ENCODE data around the gene MEN1.

The MEN1 gene

GRCh38 chr11:64839335-64839734 lies 29.0 kb upstream of the MEN1 start:
- no peaks in the 10 kb centered on the region for H3K9me2 ChIP-seq (ENCODE audit: low read depth, low read length)
- H3K27ac ChIP-seq (ENCODE audit: low read depth, low read length, poor library complexity, severe bottlenecking): no peak overlapping the region
- no peak overlapping the region for H3K9ac ChIP-seq (ENCODE audit: low read length)
- H3K4me2 ChIP-seq (ENCODE audit: low read length): no peak overlapping the region
- TF ChIP-seq EZH2 (IDR thresholded peaks at IDR 0.05; ENCODE audit: borderline replicate concordance, low read length): no peak
- TF ChIP-seq, protein P1, sequence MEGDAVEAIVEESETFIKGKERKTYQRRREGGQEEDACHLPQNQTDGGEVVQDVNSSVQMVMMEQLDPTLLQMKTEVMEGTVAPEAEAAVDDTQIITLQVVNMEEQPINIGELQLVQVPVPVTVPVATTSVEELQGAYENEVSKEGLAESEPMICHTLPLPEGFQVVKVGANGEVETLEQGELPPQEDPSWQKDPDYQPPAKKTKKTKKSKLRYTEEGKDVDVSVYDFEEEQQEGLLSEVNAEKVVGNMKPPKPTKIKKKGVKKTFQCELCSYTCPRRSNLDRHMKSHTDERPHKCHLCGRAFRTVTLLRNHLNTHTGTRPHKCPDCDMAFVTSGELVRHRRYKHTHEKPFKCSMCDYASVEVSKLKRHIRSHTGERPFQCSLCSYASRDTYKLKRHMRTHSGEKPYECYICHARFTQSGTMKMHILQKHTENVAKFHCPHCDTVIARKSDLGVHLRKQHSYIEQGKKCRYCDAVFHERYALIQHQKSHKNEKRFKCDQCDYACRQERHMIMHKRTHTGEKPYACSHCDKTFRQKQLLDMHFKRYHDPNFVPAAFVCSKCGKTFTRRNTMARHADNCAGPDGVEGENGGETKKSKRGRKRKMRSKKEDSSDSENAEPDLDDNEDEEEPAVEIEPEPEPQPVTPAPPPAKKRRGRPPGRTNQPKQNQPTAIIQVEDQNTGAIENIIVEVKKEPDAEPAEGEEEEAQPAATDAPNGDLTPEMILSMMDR (IDR thresholded peaks at IDR 0.05; ENCODE audit: low read length): no peak
- no peaks in the 10 kb centered on the region for H3F3A ChIP-seq (ENCODE audit: insufficient read depth, low read length)
- no peak overlapping the region for H2AFZ ChIP-seq (ENCODE audit: low read length)
- H3K27me3 ChIP-seq (ENCODE audit: insufficient read depth, low read length): no peaks in the 10 kb centered on the region
- H3K36me3 ChIP-seq (ENCODE audit: insufficient read depth, low read length): peaks cover 27% of the 10 kb centered on the region
- H3K4me1 ChIP-seq (ENCODE audit: insufficient read depth, low read length, severe bottlenecking): peaks cover 13% of the 10 kb centered on the region
- H3K4me3 ChIP-seq (ENCODE audit: low read depth, low read length, poor library complexity, severe bottlenecking): no peak overlapping the region
- H3K79me2 ChIP-seq (ENCODE audit: insufficient read depth, low read length): no peaks in the 10 kb centered on the region
- no peaks in the 10 kb centered on the region for H3K9me3 ChIP-seq (ENCODE audit: low read length)
- H4K20me1 ChIP-seq (ENCODE audit: insufficient read depth, low read length): no peaks in the 10 kb centered on the region

DNA sequence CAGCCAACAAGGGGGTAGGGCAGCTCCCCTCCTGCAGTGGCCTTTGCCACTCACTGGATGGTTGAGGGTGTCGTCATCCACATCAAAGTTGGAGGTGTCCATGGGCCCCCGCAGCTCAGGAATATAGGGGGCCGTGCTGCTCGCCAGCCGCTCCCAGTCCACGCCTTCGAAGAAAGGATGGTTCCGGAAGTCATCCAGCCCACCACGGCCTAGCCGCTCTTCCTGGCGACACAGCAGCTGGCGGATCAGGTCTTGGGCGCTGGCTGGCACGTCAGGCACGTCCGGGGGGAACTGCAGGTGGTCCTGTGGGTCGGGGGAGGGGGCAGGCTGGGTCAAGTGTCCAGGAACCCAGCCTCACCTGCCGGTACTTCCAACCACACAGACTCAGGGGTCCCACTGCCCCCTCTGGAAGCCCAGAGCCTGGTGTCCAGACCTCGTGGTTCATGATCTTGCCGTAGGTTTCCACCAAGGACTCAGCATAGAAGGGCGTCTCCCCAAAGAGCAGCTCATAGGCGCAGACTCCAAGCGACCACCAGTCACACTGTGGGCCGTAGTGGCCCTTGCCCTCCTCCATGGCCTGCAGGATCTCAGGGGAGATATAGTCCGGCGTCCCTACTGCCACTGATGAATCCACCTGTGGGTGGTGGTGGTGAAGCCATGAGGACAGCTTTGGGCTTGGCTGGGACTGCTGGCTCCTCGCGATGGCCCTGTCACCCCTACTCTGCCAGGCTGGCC lies 28.4 kb upstream of the MEN1 start:
- no peaks in the 10 kb centered on the region for H3K9me2 ChIP-seq (ENCODE audit: low read depth, low read length)
- H4K20me1 ChIP-seq (ENCODE audit: insufficient read depth, low read length): no peaks in the 10 kb centered on the region
- H3K79me2 ChIP-seq (ENCODE audit: insufficient read depth, low read length): no peaks in the 10 kb centered on the region
- no peak overlapping the region for H2AFZ ChIP-seq (ENCODE audit: low read length)
- H3F3A ChIP-seq (ENCODE audit: insufficient read depth, low read length): no peaks in the 10 kb centered on the region
- TF ChIP-seq EZH2 (IDR thresholded peaks at IDR 0.05; ENCODE audit: borderline replicate concordance, low read length): no peak
- TF ChIP-seq, protein P1 (IDR thresholded peaks at IDR 0.05; ENCODE audit: low read length): no peak
- peaks cover 30% of the 10 kb centered on the region for H3K36me3 ChIP-seq (ENCODE audit: insufficient read depth, low read length)
- H3K4me1 ChIP-seq (ENCODE audit: insufficient read depth, low read length, severe bottlenecking): peaks cover 11% of the 10 kb centered on the region
- no peak overlapping the region for H3K27ac ChIP-seq (ENCODE audit: low read depth, low read length, poor library complexity, severe bottlenecking)
- H3K4me3 ChIP-seq (ENCODE audit: low read depth, low read length, poor library complexity, severe bottlenecking): no peak overlapping the region
- H3K9ac ChIP-seq (ENCODE audit: low read length): no peak overlapping the region
- no peaks in the 10 kb centered on the region for H3K27me3 ChIP-seq (ENCODE audit: insufficient read depth, low read length)
- H3K9me3 ChIP-seq (ENCODE audit: low read length): no peaks in the 10 kb centered on the region
- no peak overlapping the region for H3K4me2 ChIP-seq (ENCODE audit: low read length)

- peaks cover 39% of the 10 kb centered on the region for H3K36me3 ChIP-seq (ENCODE audit: insufficient read depth, low read length)
- no peak for TF ChIP-seq EZH2 (IDR thresholded peaks at IDR 0.05; ENCODE audit: borderline replicate concordance, low read length)
These were observed 27.6 kb upstream of the MEN1 start for GRCh38 chr11:64837887-64838351.

More at GRCh38 chr11:64837887-64838351, 27.6 kb upstream of the MEN1 start:
- H3F3A ChIP-seq (ENCODE audit: insufficient read depth, low read length): no peaks in the 10 kb centered on the region
- H3K27ac ChIP-seq (ENCODE audit: low read depth, low read length, poor library complexity, severe bottlenecking): no peak overlapping the region
- peaks cover 2% of the 10 kb centered on the region for H3K4me1 ChIP-seq (ENCODE audit: insufficient read depth, low read length, severe bottlenecking)
- H3K4me3 ChIP-seq (ENCODE audit: low read depth, low read length, poor library complexity, severe bottlenecking): no peak overlapping the region
- no peaks in the 10 kb centered on the region for H3K27me3 ChIP-seq (ENCODE audit: insufficient read depth, low read length)
- H3K79me2 ChIP-seq (ENCODE audit: insufficient read depth, low read length): no peaks in the 10 kb centered on the region
- no peaks in the 10 kb centered on the region for H3K9me2 ChIP-seq (ENCODE audit: low read depth, low read length)
- H2AFZ ChIP-seq (ENCODE audit: low read length): no peak overlapping the region
- H3K4me2 ChIP-seq (ENCODE audit: low read length): no peak overlapping the region
- H3K9me3 ChIP-seq (ENCODE audit: low read length): no peaks in the 10 kb centered on the region
- H4K20me1 ChIP-seq (ENCODE audit: insufficient read depth, low read length): no peaks in the 10 kb centered on the region
- H3K9ac ChIP-seq (ENCODE audit: low read length): no peak overlapping the region

Data from OCI-LY1 (cell line).